OCI-LY3 (cell line): ENCODE results near the gene TMEM231.

Source experiments
- H2AFZ ChIP-seq: fragments of 200-600, 300-600 bp; shearing (Covaris generic); 2 replicates; pipeline ENCODE4 v1.6.0; 2014; ENCODE audit warnings: antibody characterized with exemption, low read depth, low read length
- H3K27ac ChIP-seq: fragments of 200-600, 300-600 bp; sonication (generic); 2 replicates; pipeline ENCODE4 v1.5.1; 2014; ENCODE audit warnings: mild to moderate bottlenecking, low read length, moderate library complexity, mixed read lengths
- H3K27me3 ChIP-seq: fragments of 200-600, 300-600 bp; sonication (generic); 2 replicates; pipeline ENCODE4 v1.6.1; 2014; ENCODE audit warnings: low read depth, low read length, mixed read lengths
- H3K36me3 ChIP-seq: fragments of 200-600, 300-600 bp; sonication (generic); replicated peaks from 2 replicates; pipeline ENCODE3; 2014; ENCODE audit warnings: low read depth, low read length, mixed read lengths
- H3K4me1 ChIP-seq: fragments of 300-600, 200-600 bp; sonication (generic); 2 replicates; pipeline ENCODE4 v1.6.1; 2014; ENCODE audit warnings: low read length, mixed read lengths
- H3K4me2 ChIP-seq: fragments of 200-600, 300-600 bp; sonication (generic); 2 replicates; pipeline ENCODE4 v1.6.1; 2014; ENCODE audit warnings: low read length, mixed read lengths
- H3K4me3 ChIP-seq: fragments of 300-600, 200-600 bp; sonication (generic); 2 replicates; pipeline ENCODE4 v1.5.1; 2014; ENCODE audit warnings: antibody characterized with exemption, mild to moderate bottlenecking, low read length, moderate library complexity
- H3K79me2 ChIP-seq: fragments of 300-600, 200-600 bp; shearing (Covaris generic); 2 replicates; pipeline ENCODE4 v1.6.1; 2014; ENCODE audit warnings: mild to moderate bottlenecking, low read length, mixed read lengths
- H3K9ac ChIP-seq: fragments of 300-600, 200-600 bp; shearing (Covaris generic); 2 replicates; pipeline ENCODE4 v1.6.0; 2014; ENCODE audit warnings: mild to moderate bottlenecking, low read length, moderate library complexity
- H3K9me3 ChIP-seq: fragments of 200-600, 300-600 bp; shearing (Covaris generic); 2 replicates; pipeline ENCODE4 v1.6.1; 2014; ENCODE audit warnings: low read length, mixed read lengths; ENCODE audit not compliant: insufficient read depth
- H4K20me1 ChIP-seq: fragments of 200-600, 300-600 bp; sonication (generic); 2 replicates; pipeline ENCODE4 v1.6.1; 2016; ENCODE audit warnings: low read length, mixed read lengths; ENCODE audit not compliant: insufficient read depth
- CTCF ChIP-seq: fragments of 200-600, 300-600 bp; sonication (generic); IDR thresholded peaks from 2 replicates; pipeline ENCODE4 v1.5.1; 2014; ENCODE audit warnings: antibody characterized with exemption, low read length, low read depth
- EZH2phosphoT487 ChIP-seq: fragments of 200-600 bp; shearing (Covaris generic); IDR thresholded peaks from 2 replicates; pipeline ENCODE4 v1.6.1; 2018; ENCODE audit warnings: antibody characterized with exemption, mixed run types, low read depth

The TMEM231 gene

GRCh38 chr16:75514296-75514695, 41.8 kb downstream of the TMEM231 start:
- H4K20me1 ChIP-seq, result no peaks in the 10 kb centered on the region
- TF ChIP-seq CTCF, result no peak
- TF ChIP-seq EZH2phosphoT487, result no peak
- no peak overlapping the region for H3K27ac ChIP-seq
- H3K36me3 ChIP-seq, result no peaks in the 10 kb centered on the region
- H3K9me3 ChIP-seq, result no peaks in the 10 kb centered on the region
- no peak overlapping the region for H3K4me3 ChIP-seq
- H2AFZ ChIP-seq, result no peak overlapping the region
- no peaks in the 10 kb centered on the region for H3K27me3 ChIP-seq
- no peaks in the 10 kb centered on the region; the same call in 1 of the 2 replicates for H3K4me1 ChIP-seq
- H3K4me2 ChIP-seq, result no peak overlapping the region
- no peak overlapping the region for H3K9ac ChIP-seq
- H3K79me2 ChIP-seq, result no peaks in the 10 kb centered on the region

GRCh38 chr16:75506574-75506973, 49.5 kb downstream of the TMEM231 start:
- Histone ChIP-seq H4K20me1 (no peaks in the 10 kb centered on the region), H3K27me3 (peaks cover 18% of the 10 kb centered on the region), H3K4me2 (no peak overlapping the region), H3K9ac (no peak overlapping the region), H3K4me1 (no peaks in the 10 kb centered on the region), H3K79me2 (no peaks in the 10 kb centered on the region), H3K27ac (no peak overlapping the region), H2AFZ (no peak overlapping the region), H3K9me3 (no peaks in the 10 kb centered on the region), H3K4me3 (no peak overlapping the region), H3K36me3 (no peaks in the 10 kb centered on the region)
- TF ChIP-seq EZH2phosphoT487 (no peak), CTCF (no peak)

GRCh38 chr16:75506107-75506506, 49.9 kb downstream of the TMEM231 start:
- H2AFZ ChIP-seq, result no peak overlapping the region
- H3K4me1 ChIP-seq, result no peaks in the 10 kb centered on the region
- no peak overlapping the region for H3K4me3 ChIP-seq

GRCh38 chr16:75503801-75504200, 52.3 kb downstream of the TMEM231 start:
- Histone ChIP-seq H3K9me3 (no peaks in the 10 kb centered on the region), H3K4me2 (no peak overlapping the region)

More at GRCh38 chr16:75506107-75506506, 49.9 kb downstream of the TMEM231 start:
- Histone ChIP-seq H3K4me2 (no peak overlapping the region), H3K9me3 (no peaks in the 10 kb centered on the region), H4K20me1 (no peaks in the 10 kb centered on the region), H3K36me3 (no peaks in the 10 kb centered on the region), H3K27me3 (peaks cover 18% of the 10 kb centered on the region), H3K79me2 (no peaks in the 10 kb centered on the region), H3K9ac (no peak overlapping the region), H3K27ac (no peak overlapping the region)
- no peak for TF ChIP-seq EZH2phosphoT487
- no peak for TF ChIP-seq CTCF

More at GRCh38 chr16:75503801-75504200, 52.3 kb downstream of the TMEM231 start:
- Histone ChIP-seq H3K4me3 (no peak overlapping the region), H3K9ac (no peak overlapping the region), H2AFZ (no peak overlapping the region), H3K79me2 (no peaks in the 10 kb centered on the region), H3K4me1 (no peaks in the 10 kb centered on the region), H4K20me1 (no peaks in the 10 kb centered on the region), H3K27me3 (peaks cover 18% of the 10 kb centered on the region), H3K27ac (no peak overlapping the region), H3K36me3 (no peaks in the 10 kb centered on the region)
- TF ChIP-seq EZH2phosphoT487 (no peak), CTCF (no peak)
